ENCODE results near the gene TBC1D10A.

TBC1D10A gene

DNA sequence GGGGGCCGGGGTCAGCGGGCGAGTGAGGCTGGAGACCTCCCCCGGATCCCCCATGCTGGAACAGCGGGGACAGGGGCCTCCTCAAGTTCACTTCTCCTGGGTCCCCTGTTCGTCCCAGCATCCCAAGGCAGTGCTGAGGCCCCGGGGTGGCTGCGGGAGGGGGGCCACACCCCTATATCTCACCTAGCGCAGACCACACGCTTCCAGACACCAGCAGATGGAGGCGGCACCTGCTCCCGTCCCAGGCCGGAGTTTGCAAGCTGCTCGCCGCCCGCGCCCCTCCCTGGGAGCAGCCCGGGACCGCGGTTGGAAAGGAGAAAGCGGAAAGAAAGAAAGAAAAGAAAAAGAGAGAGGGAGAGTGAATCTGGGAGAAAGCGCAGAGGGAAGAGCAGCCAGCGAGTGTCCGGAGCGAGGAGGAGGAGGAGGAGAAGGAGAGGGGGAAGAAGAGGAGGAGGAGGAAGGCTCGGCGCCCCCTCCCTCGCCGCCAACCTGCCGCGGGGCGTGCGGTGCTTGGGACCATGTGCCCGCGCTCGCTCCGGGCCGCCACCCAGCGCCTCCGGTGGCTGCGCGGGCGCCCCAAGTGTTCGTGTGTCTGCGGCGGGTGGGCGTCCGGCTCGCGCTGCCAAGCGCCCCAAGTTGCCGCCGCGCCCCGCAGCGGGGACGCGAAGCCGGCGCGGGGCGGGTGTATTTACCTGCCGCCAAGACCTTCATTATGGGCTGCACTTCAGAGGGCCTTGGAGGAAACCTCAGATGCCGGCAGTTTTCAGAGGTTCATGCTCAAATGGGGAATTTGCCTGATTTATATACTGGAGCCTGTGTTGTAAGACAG is 80.5 kb downstream of the TBC1D10A start, which contains the start of gene LIF (continued):
- TF ChIP-seq ZFP3 (tag by site-specific recombination; IDR thresholded peaks at IDR 0.05; ENCODE audit: low read depth): no peak
- peak; percentile 97 for TF ChIP-seq ZNF366 (tag by site-specific recombination; conservative IDR thresholded peaks at IDR 0.05)
- peak; percentile 94 for TF ChIP-seq EGR2 (tag by site-specific recombination; IDR thresholded peaks at IDR 0.05; ENCODE audit: low read depth)
- 0 out of 2 replicates have a peak, but pooled peaks have one; percentile 39 for TF ChIP-seq ZSCAN16 (tag by site-specific recombination; IDR thresholded peaks at IDR 0.05)
- TF ChIP-seq ZNF510 (tag by site-specific recombination; IDR thresholded peaks at IDR 0.05; ENCODE audit: insufficient replicate concordance): no peak
- TF ChIP-seq ZBTB8A (tag by site-specific recombination; IDR thresholded peaks at IDR 0.05): peak; percentile 72
- TF ChIP-seq ZNF274 (IDR thresholded peaks at IDR 0.05; ENCODE audit: low read length): no peak
- no peak for TF ChIP-seq ZNF274 (tag by site-specific recombination; IDR thresholded peaks at IDR 0.05; ENCODE audit: borderline replicate concordance)
- TF ChIP-seq, protein P1, sequence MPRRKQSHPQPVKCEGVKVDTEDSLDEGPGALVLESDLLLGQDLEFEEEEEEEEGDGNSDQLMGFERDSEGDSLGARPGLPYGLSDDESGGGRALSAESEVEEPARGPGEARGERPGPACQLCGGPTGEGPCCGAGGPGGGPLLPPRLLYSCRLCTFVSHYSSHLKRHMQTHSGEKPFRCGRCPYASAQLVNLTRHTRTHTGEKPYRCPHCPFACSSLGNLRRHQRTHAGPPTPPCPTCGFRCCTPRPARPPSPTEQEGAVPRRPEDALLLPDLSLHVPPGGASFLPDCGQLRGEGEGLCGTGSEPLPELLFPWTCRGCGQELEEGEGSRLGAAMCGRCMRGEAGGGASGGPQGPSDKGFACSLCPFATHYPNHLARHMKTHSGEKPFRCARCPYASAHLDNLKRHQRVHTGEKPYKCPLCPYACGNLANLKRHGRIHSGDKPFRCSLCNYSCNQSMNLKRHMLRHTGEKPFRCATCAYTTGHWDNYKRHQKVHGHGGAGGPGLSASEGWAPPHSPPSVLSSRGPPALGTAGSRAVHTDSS (tag by site-specific recombination; IDR thresholded peaks at IDR 0.05): peak; percentile 99
- TF ChIP-seq ZBTB21 (tag by site-specific recombination; IDR thresholded peaks at IDR 0.05): no peak
- TF ChIP-seq ZBTB1 (tag by site-specific recombination; IDR thresholded peaks at IDR 0.05): no peak
- TF ChIP-seq ZNF341 (tag by site-specific recombination; IDR thresholded peaks at IDR 0.05; ENCODE audit: low read depth): peak; percentile 79
- TF ChIP-seq, protein P2, sequence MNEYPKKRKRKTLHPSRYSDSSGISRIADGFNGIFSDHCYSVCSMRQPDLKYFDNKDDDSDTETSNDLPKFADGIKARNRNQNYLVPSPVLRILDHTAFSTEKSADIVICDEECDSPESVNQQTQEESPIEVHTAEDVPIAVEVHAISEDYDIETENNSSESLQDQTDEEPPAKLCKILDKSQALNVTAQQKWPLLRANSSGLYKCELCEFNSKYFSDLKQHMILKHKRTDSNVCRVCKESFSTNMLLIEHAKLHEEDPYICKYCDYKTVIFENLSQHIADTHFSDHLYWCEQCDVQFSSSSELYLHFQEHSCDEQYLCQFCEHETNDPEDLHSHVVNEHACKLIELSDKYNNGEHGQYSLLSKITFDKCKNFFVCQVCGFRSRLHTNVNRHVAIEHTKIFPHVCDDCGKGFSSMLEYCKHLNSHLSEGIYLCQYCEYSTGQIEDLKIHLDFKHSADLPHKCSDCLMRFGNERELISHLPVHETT (tag by site-specific recombination; IDR thresholded peaks at IDR 0.05): no peak; the same call in 1 of the 2 replicates
- TF ChIP-seq, protein P3, sequence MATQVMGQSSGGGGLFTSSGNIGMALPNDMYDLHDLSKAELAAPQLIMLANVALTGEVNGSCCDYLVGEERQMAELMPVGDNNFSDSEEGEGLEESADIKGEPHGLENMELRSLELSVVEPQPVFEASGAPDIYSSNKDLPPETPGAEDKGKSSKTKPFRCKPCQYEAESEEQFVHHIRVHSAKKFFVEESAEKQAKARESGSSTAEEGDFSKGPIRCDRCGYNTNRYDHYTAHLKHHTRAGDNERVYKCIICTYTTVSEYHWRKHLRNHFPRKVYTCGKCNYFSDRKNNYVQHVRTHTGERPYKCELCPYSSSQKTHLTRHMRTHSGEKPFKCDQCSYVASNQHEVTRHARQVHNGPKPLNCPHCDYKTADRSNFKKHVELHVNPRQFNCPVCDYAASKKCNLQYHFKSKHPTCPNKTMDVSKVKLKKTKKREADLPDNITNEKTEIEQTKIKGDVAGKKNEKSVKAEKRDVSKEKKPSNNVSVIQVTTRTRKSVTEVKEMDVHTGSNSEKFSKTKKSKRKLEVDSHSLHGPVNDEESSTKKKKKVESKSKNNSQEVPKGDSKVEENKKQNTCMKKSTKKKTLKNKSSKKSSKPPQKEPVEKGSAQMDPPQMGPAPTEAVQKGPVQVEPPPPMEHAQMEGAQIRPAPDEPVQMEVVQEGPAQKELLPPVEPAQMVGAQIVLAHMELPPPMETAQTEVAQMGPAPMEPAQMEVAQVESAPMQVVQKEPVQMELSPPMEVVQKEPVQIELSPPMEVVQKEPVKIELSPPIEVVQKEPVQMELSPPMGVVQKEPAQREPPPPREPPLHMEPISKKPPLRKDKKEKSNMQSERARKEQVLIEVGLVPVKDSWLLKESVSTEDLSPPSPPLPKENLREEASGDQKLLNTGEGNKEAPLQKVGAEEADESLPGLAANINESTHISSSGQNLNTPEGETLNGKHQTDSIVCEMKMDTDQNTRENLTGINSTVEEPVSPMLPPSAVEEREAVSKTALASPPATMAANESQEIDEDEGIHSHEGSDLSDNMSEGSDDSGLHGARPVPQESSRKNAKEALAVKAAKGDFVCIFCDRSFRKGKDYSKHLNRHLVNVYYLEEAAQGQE (tag by site-specific recombination; IDR thresholded peaks at IDR 0.05): no peak
- TF ChIP-seq ZNF114 (tag by site-specific recombination; IDR thresholded peaks at IDR 0.05): no peak
- peak; percentile 77 for TF ChIP-seq GLIS1 (tag by site-specific recombination; IDR thresholded peaks at IDR 0.05)
- no peak for TF ChIP-seq ZNF239 (tag by site-specific recombination; IDR thresholded peaks at IDR 0.05)
- no peak for TF ChIP-seq ZNF514 (tag by site-specific recombination; IDR thresholded peaks at IDR 0.05)
- no peak for TF ChIP-seq ZNF132 (tag by site-specific recombination; IDR thresholded peaks at IDR 0.05; ENCODE audit: borderline replicate concordance)
- peak; percentile 82 for TF ChIP-seq KLF16 (tag by site-specific recombination; IDR thresholded peaks at IDR 0.05)
- TF ChIP-seq ZNF610 (tag by site-specific recombination; IDR thresholded peaks at IDR 0.05; ENCODE audit: borderline replicate concordance): no peak
- no peak for TF ChIP-seq ZNF423 (tag by site-specific recombination; IDR thresholded peaks at IDR 0.05)
- 0 out of 2 replicates have a peak, but pooled peaks have one; percentile 8 for TF ChIP-seq REPIN1 (tag by site-specific recombination; IDR thresholded peaks at IDR 0.05; ENCODE audit: low read depth)
- peak; percentile 48; the same call in 1 of the 2 replicates for TF ChIP-seq ZNF660 (tag by site-specific recombination; IDR thresholded peaks at IDR 0.05)
- 0 out of 2 replicates have a peak, but pooled peaks have one; percentile 45 for TF ChIP-seq ZNF677 (tag by site-specific recombination; IDR thresholded peaks at IDR 0.05)
- TF ChIP-seq ZNF600 (tag by site-specific recombination; IDR thresholded peaks at IDR 0.05): peak; percentile 78
- peak; percentile 48; the same call in 1 of the 2 replicates for TF ChIP-seq ZNF629 (tag by site-specific recombination; IDR thresholded peaks at IDR 0.05)
- TF ChIP-seq ZNF785 (tag by site-specific recombination; IDR thresholded peaks at IDR 0.05): peak; percentile 74; the same call in 1 of the 2 replicates
- TF ChIP-seq, protein P4, sequence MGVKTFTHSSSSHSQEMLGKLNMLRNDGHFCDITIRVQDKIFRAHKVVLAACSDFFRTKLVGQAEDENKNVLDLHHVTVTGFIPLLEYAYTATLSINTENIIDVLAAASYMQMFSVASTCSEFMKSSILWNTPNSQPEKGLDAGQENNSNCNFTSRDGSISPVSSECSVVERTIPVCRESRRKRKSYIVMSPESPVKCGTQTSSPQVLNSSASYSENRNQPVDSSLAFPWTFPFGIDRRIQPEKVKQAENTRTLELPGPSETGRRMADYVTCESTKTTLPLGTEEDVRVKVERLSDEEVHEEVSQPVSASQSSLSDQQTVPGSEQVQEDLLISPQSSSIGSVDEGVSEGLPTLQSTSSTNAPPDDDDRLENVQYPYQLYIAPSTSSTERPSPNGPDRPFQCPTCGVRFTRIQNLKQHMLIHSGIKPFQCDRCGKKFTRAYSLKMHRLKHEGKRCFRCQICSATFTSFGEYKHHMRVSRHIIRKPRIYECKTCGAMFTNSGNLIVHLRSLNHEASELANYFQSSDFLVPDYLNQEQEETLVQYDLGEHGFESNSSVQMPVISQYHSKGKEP (tag by site-specific recombination; IDR thresholded peaks at IDR 0.05): 0 out of 2 replicates have a peak, but pooled peaks have one; percentile 10
- TF ChIP-seq ZNF48 (tag by site-specific recombination; IDR thresholded peaks at IDR 0.05): no peak
